CD4-positive, alpha-beta T cell treated with Interleukin-15 for 4 hours (primary cell): ENCODE data around the gene SLC9A5.

Source experiments
- DNase-seq: peaks from one replicate; pipeline ENCODE4 v3.0.0-alpha.2; 2020; ENCODE audit warnings: low spot score

SLC9A5 gene

DNA sequence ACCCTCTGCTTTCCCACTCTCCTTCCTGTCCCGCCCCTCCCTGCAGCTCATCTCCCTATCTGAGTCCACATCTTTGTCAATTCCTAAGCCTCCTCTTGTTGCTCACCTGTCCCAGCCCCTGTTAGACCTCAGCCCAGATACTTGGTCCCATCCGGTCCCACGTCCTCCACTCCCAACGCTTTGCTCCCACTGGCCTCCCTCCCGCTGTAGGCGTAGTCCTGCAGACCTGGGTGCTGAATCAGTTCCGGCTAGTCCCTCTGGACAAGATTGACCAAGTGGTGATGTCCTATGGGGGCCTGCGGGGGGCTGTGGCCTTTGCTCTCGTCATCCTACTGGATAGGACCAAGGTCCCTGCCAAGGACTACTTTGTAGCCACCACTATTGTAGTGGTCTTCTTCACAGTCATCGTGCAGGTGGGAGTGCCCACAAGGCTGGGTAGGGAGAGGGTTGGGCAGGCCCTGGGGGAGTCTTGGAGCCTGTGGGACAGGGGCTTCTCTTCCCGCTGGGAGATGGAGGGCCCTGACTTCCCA lies 8.0 kb downstream of the SLC9A5 start:
- no peak for DNase-seq

DNA sequence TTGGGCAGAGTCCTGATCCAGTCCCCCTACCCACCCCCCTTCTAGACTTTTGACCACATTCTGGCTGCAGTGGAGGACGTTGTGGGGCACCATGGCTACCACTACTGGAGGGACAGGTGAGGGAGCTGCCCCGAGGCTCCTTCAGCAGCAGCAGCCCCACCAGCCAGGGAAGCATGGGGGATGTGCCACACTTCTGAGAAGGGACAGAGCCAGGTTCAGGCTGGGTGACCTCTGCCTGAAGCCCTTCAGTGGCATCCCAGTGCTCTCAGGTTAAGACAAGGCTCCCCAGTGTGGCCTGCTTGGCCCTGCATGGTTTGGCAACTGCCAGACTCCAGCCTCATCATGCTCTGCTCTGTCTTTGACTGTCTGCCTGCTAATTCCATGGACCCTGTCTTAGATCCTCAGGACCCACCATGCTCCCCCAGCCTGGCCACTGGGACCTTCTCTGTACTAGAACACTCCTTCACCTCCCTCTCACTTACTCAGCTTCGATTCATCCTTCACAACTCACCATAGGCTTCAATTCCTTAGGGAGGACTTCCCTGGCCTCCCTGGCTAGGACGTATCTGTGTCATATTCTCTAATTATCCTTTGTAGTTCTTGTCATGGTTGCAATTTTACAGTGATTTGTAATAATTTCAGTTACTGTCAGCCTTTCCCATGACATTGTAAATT lies 8.8 kb downstream of the SLC9A5 start:
- no peak for DNase-seq

DNA sequence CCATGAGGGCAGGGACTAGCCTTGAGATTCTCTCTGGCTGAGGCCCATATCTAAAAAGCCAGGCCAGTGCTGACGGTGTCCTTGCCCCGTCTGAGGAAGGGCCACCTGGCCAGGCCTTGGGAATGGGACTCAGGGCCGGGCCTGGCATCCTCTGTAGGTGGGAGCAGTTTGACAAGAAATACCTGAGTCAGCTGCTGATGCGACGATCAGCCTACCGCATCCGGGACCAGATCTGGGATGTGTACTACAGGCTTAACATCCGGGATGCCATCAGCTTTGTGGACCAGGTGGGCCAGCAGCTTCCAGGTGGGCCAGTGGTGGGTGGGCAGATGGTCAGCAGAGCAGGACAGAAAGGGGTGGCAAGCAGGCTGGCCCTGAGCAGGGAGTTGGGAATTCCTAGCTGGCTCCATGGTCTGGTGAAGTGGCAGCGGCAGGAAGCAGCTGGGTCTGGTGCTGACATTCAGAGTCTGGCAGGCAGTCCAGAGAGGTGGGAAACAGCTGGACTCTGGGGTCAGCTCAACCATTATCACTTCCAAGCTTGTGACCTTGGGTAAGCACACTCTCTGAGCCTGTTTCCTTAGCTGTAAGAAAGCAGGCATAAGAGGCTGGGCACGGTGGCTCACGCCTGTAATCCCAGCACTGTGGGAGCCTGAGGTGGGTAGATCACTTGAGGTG lies 9.5 kb downstream of the SLC9A5 start:
- no peak for DNase-seq

DNA sequence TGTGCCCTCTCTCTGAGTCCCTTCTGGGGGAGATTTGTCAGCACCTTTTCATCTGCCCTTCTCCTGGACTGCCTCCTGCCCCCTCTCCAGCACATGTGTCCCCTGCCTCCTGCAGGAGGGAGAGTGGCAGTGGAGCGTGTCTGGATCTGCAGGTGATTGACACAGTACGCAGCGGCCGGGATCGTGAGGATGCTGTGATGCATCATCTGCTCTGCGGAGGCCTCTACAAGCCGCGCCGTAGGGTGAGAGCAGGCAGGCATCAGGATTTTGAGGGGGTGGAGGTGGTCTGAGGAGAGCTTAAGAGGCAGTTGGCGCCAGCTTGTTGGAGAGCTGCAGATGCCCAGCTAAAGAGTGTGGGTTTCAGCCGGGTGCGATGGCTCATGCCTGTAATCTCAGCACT lies 10.9 kb downstream of the SLC9A5 start:
- DNase-seq = no peak

DNA sequence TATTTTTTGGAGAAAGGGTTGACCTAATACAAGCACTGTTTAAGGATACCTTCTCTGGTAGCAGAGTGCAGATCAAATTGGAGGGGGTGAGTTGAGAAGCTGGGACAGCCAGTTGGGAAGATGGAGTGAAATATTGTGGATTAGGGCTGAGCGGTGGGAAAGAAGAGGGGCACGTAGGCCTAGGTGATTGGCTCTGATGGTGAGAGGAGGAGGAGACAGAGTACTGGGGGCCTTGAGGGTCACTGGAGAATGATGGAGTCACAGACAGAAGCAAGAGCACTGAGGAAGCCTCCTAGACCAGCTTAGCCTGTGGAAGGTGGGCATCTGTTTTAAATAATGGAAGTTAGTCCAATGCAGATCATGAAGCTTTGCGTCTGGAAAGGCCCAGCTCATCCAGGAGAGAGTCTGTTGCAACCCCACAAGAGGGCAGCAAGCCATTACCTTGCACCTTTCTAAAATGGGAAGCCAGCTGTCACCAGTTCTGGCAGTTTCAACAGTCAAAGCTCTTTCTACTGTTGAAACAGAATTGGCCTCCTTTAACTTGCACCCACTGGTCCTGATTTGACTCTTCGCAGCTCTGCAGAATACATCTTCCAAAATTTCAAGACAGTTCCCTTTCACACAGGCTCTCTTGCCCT lies 11.8 kb downstream of the SLC9A5 start:
- DNase-seq = no peak

DNA sequence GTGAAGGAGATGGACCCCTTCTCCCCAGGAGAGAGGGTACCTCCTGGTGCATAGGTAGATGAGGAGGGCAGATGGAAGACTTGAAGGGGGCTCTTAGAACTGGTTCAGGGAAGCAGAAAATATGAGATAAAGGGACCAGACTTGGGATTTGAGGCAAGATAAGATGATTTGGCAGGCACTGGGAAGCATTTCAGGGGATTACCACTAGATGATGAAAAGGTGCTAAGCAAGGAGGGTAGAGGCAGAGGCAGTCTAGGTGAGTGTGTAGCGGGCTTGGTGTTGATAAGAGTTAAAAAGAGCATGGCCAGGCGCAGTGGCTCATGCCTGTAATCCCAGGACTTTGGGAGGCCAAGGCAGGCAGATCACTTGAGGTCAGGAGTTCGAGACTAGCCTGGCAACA lies 14.4 kb downstream of the SLC9A5 start:
- DNase-seq = no peak

DNA sequence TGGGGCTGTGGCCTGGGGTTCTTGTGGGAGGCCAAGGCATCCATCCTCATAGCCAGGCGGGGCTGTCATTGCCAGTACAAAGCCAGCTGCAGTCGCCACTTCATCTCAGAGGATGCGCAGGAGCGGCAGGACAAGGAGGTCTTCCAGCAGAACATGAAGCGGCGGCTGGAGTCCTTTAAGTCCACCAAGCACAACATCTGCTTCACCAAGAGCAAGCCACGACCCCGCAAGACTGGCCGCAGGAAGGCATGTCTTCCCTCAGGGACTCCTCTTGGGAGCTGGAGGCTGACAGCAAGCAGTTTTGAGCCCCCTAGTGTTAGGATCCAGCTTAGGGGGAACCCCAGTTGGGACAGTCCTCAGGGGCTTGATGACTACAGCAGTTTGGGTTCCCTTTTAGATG lies 15.5 kb downstream of the SLC9A5 start:
- DNase-seq = no peak

DNA sequence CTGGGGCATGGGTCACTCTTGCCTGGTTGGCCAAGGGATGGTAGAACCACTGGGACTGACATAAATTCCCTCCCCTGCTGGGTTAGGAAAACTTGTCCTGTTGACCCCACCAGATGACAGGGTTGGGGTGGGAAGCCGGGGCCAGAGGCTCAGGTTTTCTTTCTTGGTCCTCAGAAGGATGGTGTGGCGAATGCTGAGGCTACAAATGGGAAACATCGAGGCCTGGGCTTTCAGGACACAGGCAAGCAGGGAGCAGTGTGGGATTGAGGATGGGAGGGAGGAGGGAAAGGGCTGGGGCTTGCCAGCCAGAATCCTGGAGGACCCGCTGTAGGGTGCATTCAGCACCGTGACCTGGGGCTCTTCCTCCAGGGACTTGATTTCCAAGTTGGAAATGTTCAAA lies 16.1 kb downstream of the SLC9A5 start:
- no peak for DNase-seq

DNA sequence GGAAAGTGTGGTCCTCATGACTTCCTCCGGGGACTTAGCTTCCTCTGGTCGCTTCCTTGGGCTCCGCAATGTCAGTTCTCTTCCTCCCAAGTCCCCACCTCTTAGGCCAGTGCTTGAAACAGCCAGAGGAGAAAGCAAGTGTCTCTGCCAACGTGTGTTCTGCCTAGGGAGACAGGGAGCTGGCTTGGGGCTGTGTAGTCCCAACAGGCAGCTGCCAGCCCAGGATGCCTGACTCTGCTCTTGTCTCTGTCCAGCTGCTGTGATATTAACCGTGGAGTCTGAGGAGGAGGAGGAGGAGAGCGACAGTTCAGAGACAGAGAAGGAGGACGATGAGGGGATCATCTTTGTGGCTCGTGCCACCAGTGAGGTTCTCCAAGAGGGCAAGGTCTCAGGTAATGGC lies 17.1 kb downstream of the SLC9A5 start:
- no peak for DNase-seq

DNA sequence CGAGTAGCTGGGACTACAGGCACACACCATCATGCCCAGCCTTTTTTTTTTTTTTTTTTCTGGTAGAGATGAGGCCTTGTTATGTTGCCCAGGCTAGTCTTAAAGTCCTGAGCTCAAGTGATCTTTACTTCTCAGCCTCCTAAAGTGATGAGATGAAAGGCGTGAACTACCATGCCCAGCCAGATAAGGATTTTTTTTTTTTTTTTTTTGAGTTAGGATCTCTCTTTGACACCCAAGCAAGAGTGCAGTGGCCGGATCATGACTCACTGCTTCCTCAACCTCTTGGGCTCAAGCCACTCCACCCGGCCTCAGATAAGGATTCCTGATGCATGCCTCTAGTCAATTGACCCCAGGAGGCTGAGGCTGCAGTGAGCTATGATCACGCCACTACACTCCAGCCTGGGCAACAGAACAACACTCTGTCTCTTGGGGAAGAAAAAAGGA lies 19.4 kb downstream of the SLC9A5 start:
- DNase-seq = no peak

DNA sequence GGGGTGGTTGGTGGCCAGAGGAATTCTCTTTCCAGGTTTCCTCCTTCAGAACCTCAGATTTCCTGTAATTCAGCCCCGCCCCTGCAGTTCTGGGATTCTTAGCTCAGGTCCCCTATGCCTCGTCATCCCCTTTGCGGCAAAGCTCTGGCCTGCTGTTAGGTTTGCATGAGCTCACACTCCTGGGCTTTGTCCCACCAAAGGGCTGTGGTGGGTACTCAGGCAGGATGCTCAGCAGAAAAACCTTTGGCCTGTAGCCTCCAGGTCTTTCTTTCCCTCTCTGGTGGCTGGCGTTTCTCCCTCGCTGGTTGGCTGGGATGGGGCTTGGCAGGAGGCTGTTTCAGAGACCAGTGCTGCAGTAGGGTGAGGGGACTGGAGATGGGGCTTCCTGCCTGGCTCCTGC lies 21.0 kb downstream of the SLC9A5 start:
- no peak for DNase-seq

DNA sequence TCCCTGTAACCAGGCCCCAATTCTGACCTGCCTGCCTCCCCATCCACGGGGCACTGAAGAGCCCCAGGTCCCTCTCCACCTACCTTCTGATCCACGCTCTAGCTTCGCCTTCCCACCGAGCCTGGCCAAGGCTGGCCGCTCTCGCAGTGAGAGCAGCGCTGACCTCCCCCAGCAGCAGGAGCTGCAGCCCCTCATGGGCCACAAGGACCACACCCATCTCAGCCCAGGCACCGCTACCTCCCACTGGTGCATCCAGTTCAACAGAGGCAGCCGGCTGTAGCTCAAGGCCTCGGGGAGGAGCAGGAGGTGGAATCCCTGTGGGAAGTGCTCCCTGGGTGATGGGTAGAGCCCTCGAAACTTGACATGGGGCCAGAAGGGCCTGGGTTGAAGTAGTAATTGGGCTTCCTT lies 22.2 kb downstream of the SLC9A5 start:
- DNase-seq = no peak

DNA sequence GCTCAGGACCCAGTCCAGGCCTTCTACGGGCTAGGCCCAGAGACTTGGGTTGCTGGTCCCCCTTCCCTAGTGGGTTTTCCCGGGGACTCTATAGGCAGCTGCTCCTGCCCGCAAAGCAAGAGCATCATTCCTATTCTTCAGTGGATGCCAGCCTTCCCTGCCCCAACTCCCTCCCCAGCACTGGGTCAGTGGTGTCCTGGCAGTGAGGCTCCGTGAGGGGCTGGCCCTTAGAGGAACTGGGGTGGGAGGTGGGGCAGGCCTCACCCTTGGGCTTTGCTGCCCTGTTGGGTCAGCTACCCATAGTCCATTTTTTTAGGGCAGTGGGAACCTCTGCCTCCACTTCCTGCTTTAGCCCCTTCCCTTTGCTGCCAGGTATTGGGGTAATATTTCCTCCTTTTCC lies 22.7 kb downstream of the SLC9A5 start:
- DNase-seq = no peak

DNA sequence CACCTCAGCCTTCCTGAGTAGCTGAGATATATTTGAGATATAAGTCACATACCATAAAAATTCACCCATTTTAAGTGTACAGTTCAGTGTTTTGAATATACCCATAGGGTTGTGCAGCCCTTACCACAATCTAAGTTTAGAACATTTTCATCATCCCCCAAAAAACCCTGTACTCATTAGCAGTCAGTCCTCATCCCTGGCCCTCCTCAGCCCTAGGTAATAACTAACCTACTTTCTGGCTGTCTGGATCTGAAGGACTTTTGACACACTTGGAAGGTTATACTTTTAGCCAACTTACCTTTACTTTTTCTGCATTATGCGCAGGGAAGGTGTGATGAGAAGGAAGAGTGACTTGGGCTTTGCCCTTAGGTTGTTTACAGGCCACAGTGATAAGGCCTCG lies 26.5 kb downstream of the SLC9A5 start:
- DNase-seq = no peak

DNA sequence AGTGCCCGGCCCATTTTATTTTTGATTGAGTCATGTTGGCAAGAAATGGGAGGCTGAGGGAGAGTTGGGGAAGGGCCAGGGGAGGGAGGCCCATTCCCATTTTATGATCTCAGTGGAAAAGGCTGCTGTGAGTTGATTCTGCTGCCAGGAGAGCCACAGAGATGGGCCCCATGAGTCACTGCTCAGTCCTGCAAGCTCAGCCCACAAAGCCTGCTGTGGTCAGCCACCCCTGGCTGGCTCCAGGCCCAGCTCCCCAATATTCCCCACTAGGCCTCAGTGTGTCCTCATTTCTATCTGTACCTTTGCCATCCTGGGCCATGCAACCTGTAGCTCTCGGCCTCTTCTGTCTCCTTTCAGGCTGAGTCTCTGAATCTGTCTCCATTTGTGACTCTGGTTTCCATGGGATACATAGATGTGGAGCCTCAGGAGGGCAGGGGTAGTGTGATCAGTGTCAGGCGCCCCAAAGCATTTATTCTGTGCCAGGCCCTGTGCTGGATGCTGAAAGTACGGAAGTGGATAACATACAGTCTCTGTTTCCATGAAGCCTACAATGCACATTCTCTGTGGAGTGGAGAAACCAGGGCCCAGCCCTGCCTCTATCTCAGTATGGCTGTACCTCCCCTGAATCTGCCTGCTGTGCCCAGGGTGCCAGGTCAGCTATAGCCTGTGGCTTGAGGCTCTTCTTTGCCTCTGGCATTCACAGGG lies 28.7 kb downstream of the SLC9A5 start:
- DNase-seq = no peak

DNA sequence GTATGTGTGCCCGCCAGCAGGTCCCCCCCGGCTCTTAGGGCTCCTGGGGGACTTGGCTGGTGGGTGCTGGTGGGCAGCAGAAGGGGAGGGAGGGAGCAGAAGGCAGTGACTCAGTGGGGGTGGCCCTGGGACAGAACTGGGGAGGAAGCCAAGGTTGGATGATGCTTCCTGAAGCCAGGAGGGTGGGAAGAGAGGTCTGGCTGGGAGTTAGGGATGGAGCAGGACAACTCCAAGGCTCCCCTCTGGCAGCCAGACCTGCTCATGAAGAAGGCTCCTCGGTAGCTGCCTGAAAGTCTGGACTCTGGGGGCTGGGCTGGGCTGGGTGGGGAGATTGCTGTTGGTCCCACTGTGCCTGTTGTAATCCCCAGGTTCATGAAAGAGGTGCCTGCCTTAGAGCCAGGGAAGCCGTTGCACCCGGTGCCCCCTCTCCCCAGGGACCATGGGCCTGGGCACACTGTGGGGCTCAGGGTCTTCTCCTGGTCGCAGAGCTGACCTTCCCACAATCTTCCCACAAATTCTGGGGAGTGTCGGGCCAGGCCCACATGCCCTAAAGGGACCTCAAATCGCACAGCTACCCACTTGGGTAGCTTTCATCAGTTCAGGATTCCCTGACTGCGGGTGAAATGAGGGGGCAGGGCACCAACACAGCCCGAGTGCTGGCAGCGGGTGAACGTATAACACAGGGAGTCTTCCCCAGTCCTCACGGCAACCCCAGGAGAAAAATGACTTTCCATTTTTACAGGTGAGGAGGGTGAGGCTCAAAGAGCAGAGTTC lies 29.4 kb downstream of the SLC9A5 start:
- DNase-seq = no peak

DNA sequence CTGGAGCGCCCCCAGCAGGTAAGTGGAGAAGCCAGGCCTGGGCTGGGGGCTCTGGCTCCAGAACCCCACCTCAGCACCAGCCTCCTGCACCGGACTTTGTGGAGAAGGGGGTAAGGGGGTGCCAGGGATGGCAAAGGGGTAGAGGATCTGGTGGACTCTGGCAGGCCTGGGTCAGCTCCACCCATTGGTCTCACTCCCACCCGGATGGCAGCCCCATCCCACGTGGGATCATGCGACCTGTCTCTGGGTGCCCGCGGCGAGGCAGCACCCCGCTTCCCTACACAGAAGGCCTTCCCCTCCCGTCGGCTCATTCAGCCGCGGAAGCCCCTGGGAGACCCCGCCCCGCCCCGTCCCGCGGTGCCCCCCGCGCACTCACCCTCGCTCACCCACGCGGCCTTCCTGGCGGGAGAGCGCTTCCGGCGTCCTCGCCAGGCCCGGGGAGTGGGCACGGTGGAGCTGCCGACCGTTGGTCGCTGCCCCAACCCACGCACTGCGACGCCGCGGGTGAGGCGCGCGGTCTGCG lies 30.1 kb downstream of the SLC9A5 start:
- DNase-seq = peak; percentile 32

DNA sequence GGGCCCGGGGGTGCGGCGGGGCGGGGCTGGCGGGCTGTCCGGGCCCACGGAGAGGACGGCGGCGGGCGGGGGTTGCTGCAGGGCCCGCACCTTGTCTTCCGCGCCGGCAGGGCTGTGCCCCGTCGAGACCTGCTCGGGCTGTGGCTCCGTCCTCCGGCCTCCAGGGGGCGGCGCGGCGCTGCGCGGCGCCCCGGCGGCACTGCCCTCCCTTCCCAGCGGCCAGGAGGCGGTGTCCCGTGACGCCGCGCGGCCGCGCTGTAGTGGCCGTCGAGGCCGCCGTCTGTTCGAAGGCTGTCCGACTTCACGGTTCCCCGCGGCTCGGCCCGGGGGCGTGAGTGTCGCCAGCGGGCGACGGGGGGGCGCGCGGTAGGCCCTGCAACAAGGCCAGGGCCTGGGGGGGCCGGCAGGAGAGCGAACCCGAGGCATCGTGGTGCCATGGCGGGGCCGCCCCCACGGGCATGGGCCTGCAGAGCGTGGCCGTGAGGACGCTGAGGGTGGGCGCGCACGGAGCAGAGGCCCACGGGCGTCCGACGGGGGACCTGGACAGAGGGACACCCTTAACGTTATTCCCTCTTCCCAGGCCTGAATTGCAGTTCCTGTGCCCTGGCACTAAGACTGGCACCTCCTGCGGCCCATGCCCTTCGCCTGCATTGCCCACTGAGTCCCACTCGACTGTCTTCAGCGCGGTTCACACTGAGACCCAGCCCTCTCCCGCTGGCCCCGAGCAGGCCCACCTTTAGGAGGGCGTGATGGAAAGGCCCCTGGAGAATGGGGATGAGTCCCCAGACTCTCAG lies 30.7 kb downstream of the SLC9A5 start, which contains the start of gene PLEKHG4:
Gene PLEKHG4 (plus strand): TSS at position 237 of the 794 bp plus-strand sequence. CDS start 513 bp downstream, at position 750.
- DNase-seq = peak; percentile 86

DNA sequence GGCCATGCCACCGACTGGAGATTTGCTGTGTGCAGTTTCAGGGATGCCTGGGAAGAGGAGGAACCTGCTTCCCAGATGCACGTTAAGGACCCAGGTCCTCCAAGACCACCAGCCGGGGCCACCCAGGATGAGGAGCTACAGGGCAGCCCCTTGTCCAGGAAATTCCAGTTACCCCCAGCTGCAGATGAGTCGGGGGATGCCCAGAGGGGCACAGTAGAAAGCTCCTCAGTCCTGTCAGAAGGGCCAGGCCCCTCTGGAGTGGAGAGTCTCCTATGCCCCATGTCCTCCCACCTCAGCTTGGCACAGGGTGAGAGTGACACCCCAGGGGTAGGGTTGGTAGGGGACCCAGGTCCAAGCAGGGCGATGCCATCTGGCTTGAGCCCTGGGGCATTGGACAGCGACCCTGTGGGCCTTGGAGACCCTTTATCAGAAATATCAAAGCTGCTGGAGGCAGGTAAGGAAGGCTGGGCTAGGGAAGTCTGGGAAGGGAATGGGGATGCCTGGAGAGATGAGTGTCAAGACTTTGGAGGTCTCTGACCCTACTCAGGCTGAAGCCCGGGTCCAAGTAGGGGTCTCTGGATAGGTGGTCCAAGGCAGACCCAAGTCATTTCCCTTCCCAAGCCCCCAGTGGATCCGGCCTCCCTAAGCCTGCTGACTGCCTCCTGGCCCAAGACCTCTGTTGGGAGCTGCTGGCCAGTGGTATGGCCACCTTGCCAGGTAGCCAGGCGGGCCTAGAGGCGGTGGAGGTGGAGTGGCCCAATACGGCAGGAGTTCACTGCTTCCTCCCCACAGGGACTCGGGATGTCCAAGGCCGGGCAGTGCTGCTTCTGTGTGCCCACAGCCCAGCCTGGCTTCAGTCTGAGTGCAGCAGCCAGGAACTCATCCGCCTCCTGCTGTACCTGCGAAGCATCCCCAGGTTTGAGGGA lies 31.6 kb downstream of the SLC9A5 start:
- no peak for DNase-seq
